Effector CD4-positive, alpha-beta T cell (primary cell): ENCODE results near the gene H6PD.

Experiments
- DNase-seq: peaks from one replicate; pipeline ENCODE4 v3.0.0-alpha.2; 2020

The H6PD gene

DNA sequence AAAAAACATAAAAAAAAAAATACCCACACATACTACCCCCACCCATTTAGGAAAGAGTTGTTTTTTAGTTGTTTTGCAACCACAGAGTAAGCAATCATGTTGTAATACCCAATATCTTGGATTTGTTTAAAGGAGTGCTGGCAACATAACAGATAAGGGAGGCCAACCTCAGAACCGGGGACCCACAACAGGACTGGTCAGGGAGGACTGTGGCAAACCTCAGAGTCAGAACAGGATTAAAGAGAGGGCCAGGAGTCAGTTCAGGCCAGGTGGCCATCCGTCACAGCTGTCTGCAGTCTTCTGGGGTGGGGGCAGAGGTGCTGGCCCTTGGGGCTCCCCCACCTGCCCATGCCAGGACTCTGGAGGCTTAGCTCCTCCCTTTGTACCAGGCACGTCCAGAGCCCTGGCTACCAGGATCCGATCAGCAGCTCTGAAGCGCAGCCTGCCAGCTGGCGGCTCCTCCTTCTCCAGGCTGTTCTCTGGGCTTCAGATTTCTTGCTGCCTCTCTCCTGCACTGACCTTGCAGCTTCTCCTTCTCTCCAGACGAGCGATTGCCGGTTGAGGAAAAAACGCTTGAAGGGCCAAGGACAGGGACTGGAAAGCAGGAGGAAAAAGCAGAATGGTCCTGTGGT lies 7.9 kb downstream of the H6PD start:
- DNase-seq: no peak

GRCh38 chr1:9243066-9243739 lies 8.6 kb downstream of the H6PD start:
- DNase-seq: no peak

- DNase-seq: no peak
Measured at GRCh38 chr1:9244501-9245229, 10.1 kb downstream of the H6PD start.

GRCh38 chr1:9245230-9245619 lies 10.7 kb downstream of the H6PD start:
- no peak for DNase-seq

GRCh38 chr1:9245661-9246060 lies 11.1 kb downstream of the H6PD start:
- DNase-seq: no peak

DNA sequence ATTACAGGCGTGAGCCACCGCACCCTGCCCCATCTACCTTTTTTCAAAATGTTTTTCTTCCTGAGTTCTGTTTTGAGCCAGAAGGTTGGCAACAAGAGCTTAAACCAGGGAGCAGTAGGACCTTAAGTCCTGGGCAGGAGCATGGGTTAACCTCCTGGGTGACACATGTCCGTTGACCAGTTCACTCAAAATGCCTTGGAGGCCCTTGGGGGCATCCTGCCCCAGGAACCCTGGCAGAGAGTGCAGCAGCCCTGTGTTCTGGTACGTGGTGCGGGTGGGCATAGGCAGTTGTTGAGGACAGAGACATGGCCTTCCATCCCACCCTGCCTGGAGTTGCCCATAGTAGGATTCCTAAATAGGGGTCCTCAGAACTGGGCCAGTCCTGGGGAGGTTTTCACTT lies 11.6 kb downstream of the H6PD start:
- no peak for DNase-seq

DNA sequence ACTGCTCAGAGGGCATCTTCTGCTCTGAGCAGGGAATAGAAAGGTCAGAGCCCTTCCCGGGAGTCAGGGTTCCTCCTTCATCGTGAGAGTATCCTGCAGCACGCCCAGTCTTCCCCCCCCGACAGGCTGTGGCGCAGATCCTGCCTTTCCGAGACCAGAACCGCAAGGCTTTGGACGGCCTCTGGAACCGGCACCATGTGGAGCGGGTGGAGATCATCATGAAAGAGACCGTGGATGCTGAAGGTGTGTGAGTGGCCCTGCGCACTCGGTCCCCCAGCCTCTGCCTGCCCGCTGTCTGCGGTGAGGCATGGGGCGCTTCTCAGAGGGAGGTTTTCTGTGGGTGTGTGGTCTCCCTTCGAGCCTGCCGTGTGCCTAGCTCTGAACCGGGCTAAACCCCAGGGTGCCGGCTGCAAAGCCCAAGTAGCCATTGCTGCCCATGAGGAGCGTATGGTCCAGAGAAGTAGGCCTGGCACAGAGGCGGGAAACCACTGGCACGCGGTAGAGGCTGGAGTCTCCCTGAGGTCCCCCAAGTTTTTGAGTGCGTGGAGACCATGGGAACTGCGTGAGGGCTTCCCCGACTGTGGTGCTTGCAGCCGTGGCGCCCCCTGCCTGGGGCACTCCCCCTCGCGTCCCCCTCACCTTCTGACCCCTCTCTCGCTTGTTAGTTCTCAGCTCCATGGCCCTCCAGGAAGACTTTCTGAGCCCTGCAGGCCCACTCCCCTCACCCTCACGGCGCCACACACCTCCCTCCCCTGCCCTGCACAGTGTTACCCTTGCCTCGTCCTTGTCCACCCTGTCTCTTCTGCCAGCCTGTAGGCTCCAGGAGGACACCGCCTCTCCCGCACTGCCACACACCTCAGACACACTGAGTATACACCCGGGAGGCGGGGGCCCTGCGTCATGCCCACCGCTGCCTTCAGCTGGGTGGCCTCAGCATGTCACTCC lies 12.5 kb downstream of the H6PD start:
- DNase-seq: no peak

DNA sequence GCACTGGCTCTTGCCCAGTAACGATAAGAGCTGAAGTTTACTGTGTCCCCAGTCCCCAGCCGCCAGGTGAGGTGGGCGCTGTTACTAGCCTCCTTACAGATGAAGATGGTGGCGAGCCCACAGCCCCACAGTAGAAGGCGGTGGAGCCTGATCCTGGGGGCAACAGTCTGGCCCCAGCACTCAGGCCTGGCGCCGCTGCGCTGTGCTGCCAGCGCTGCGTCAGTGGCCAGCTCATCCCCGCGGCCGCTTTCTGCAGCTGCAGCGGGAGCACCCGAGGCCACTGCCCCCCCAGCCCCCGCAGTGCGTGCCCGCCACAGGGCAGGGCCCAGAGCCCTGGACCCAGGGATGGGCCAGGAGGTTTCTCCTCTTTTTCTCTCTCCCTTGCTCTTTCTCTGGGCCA lies 13.3 kb downstream of the H6PD start:
- no peak for DNase-seq

- DNase-seq: no peak
Measured at GRCh38 chr1:9248341-9249262, 14.0 kb downstream of the H6PD start.

- no peak for DNase-seq
Measured at GRCh38 chr1:9249263-9249533, 14.6 kb downstream of the H6PD start.

- no peak for DNase-seq
Measured at GRCh38 chr1:9249534-9250410, 15.2 kb downstream of the H6PD start.

GRCh38 chr1:9250411-9251381 lies 16.1 kb downstream of the H6PD start:
- no peak for DNase-seq

DNA sequence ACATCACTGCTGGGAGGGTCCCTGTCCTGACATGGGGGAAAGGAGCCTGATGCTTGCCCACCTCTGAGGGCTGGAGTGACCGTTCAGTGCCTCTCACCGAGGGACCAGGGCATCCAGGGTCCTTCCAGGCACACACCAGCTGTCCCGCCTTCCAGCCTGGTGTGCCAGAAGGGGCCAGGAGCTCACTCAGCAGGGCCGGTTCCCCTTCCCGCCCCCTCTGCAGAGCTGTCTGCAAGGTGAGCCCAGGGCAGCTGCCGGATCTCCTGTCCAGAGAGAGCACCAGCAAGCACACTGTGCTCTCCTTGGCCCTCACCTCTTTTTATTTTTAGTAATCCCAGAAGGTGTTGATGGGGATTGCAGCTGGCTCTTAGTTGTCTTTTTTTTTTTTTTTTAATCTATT lies 16.9 kb downstream of the H6PD start:
- no peak for DNase-seq

GRCh38 chr1:9253004-9253403 lies 18.4 kb downstream of the H6PD start:
- DNase-seq: no peak

DNA sequence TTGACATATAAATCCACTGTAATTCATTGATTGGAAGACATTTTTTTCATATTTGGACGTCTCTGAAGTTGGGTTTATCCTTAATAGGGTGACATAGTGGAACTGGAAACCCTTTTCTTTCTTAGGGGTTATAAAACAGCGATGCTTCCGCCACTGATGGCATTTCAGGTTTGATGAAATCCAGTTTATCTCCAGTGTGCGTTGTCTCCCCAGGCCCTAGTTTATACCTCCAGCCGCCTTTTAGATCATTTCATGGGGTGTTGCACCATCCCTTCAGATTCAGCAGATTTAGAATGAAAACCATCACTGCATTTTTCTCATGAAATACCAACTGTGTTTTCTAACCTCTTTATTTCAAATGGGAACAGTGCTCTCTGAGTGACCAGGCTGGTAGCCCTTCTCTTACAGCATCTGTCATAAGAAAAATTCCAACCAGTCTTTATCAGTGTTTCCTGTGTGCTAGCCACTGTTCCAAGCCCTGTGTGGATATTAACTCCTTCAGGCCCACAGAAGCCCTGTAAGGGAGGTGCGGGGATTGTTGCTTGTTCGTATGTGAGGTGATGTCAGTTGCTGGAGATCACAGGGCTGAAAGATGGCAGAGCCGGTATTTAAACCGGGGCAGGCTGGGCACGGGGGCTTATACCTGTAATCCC lies 19.0 kb downstream of the H6PD start:
- no peak for DNase-seq

GRCh38 chr1:9256332-9256731 lies 21.8 kb downstream of the H6PD start:
- DNase-seq: no peak

- DNase-seq: no peak
Measured at GRCh38 chr1:9257851-9258250, 23.3 kb downstream of the H6PD start.

DNA sequence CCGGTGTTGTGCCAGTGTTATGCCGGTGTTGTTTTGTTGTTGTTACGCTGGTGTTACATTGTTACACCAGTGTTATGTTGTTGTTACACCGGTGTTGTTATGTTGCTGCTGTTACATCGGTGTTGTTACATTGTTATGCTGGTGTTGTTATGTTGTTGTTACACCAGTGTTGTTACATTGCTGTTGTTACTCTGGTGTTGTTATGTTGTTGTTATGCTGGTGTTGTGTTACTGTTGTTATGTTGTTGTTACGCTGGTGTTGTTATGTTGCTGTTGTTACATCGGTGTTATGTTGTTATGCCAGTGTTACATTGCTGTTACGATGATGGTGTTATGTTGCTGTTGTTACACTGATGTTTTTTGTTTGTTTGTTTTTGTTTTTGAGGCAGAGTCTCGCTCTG lies 24.1 kb downstream of the H6PD start:
- no peak for DNase-seq

DNA sequence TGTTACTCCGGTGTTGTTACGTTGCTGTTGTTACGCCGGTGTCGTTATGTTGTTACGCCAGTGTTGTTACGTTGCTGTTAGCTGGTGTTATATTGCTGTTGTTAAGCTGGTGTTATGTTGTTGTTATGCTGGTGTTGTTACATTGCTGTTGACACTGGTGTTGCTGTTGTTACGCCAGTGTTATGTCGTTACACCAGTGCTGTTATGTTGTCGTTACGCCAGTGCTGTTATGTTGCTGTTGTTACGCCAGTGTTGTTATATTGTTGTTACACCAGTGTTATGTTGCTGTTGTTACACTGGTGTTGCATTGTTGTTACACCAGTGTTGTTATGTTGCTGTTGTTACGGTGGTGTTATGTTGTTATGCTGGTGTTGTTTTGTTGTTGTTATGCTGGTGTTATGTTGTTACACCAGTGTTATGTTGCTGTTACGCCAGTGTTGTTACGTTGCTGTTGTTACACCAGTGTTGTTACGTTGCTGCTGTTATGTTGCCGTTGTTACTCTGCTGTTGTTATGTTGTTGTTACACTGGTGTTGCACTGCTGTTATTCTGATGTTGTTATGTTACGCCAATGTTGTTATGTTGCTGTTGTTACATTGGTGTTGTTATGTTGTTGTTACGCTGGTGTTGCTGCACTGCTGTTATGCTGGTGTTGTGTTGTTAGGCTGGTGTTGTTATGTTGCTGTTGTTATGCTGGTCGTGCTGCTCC lies 25.6 kb downstream of the H6PD start:
- DNase-seq: no peak
